Retinal pigment epithelial cell (primary cell): ENCODE measurements around the gene SIRT7.

Experiments
- DNase-seq: peaks from one replicate; pipeline ENCODE4 v3.0.0-alpha.2; 2010; ENCODE audit warnings: low read depth
- H3K4me3 ChIP-seq: 2 replicates; pipeline ENCODE4 v1.5.1; 2011; ENCODE audit warnings: mild to moderate bottlenecking, low read length, control low read depth, moderate library complexity
- CTCF ChIP-seq: conservative IDR thresholded peaks from 2 replicates; pipeline ENCODE4 v1.5.1; 2011; ENCODE audit warnings: low read depth, low read length, control low read depth, inconsistent platforms

The SIRT7 gene

GRCh38 chr17:81909966-81910839, 7.8 kb downstream of the SIRT7 start:
- H3K4me3 ChIP-seq, result peak overlapping the region; percentile 73
- no peak for DNase-seq
- TF ChIP-seq CTCF, result no peak

- no peak overlapping the region for H3K4me3 ChIP-seq
- DNase-seq, result no peak
- TF ChIP-seq CTCF, result no peak
Observed at GRCh38 chr17:81909231-81909630, 8.7 kb downstream of the SIRT7 start.

GRCh38 chr17:81908793-81909192, 9.2 kb downstream of the SIRT7 start:
- H3K4me3 ChIP-seq, result no peak overlapping the region
- DNase-seq, result no peak
- TF ChIP-seq CTCF, result no peak

- H3K4me3 ChIP-seq, result no peak overlapping the region
- TF ChIP-seq CTCF, result no peak
- DNase-seq, result no peak
Observed at GRCh38 chr17:81907219-81908145, 10.5 kb downstream of the SIRT7 start.

- peak; percentile 33 for TF ChIP-seq CTCF
- DNase-seq, result no peak
- no peak overlapping the region for H3K4me3 ChIP-seq
Observed at GRCh38 chr17:81906476-81907218, 11.3 kb downstream of the SIRT7 start.

GRCh38 chr17:81905993-81906392, 12.0 kb downstream of the SIRT7 start:
- H3K4me3 ChIP-seq, result no peak overlapping the region
- no peak for TF ChIP-seq CTCF
- no peak for DNase-seq
